Skeletal muscle tissue (tissue), 5 donors: ENCODE results near the gene NCOA1. TPM values are rescaled to one million over a fixed set of nuclear protein-coding genes. Genes with fewer than 3 reads are reported as not detected.

Experiments
- H3K27ac ChIP-seq: one replicate; pipeline ENCODE4 v1.7.0; 2013; ENCODE audit warnings: mild to moderate bottlenecking, low read depth, low read length, inconsistent platforms
- H3K27me3 ChIP-seq, 3 donors: one replicate each; pipeline ENCODE4 v1.7.0; 2013; ENCODE audit warnings: low read length in 3 of 3; ENCODE audit not compliant: control insufficient read depth in 3 of 3, insufficient read depth in 3 of 3
- H3K36me3 ChIP-seq, 3 donors: one replicate each; pipeline ENCODE4 v1.7.0; 2013; ENCODE audit warnings: low read length in 3 of 3; ENCODE audit not compliant: control insufficient read depth in 3 of 3, insufficient read depth in 3 of 3
- H3K4me1 ChIP-seq, 3 donors: one replicate each; pipeline ENCODE4 v1.7.0; 2013; ENCODE audit warnings: low read length in 3 of 3, mild to moderate bottlenecking in 3 of 3; ENCODE audit not compliant: control insufficient read depth in 3 of 3, insufficient read depth in 3 of 3
- H3K4me3 ChIP-seq, 3 donors: one replicate each; pipeline ENCODE4 v1.7.0; 2013; ENCODE audit warnings: low read length in 3 of 3
- H3K9ac ChIP-seq, 3 donors: one replicate each; pipeline ENCODE4 v1.7.0; 2013; ENCODE audit warnings: low read length in 3 of 3, mild to moderate bottlenecking in 3 of 3, moderate library complexity in 2 of 3, low read depth in 1 of 3
- H3K9me3 ChIP-seq, 3 donors: one replicate each; pipeline ENCODE4 v1.7.0; 2013; ENCODE audit warnings: low read length in 3 of 3; ENCODE audit not compliant: control insufficient read depth in 3 of 3
- small RNA-seq: library from RNA; depleted of rRNA; stranded (forward); fragments of <200 nt; gene quantifications from one replicate; pipeline ENCODE3, GENCODE V24; 2014
- total RNA-seq: library from RNA; depleted of rRNA; stranded (reverse); fragments of >200 nt; gene quantifications from one replicate; pipeline ENCODE4 v1.2.3, GENCODE V29; 2014
- donor health status: Osteomylitis.

NCOA1 gene
- total RNA-seq, 1 donor from 2014 or later = 150 TPM

GRCh38 chr2:24814516-24814915 lies 323.5 kb downstream of the NCOA1 start:
- H3K27me3 ChIP-seq = no peaks in the 10 kb centered on the region
- H3K9me3 ChIP-seq = no peaks in the 10 kb centered on the region
- H3K9ac ChIP-seq = no peak overlapping the region
- peaks cover 0 to 4% (median 0%) of the 10 kb centered on the region in 3 donors for H3K4me1 ChIP-seq
- H3K4me3 ChIP-seq = no peak overlapping the region
- H3K27ac ChIP-seq = no peak overlapping the region
- H3K36me3 ChIP-seq = peaks cover 0 to 8% (median 2%) of the 10 kb centered on the region in 3 donors

DNA sequence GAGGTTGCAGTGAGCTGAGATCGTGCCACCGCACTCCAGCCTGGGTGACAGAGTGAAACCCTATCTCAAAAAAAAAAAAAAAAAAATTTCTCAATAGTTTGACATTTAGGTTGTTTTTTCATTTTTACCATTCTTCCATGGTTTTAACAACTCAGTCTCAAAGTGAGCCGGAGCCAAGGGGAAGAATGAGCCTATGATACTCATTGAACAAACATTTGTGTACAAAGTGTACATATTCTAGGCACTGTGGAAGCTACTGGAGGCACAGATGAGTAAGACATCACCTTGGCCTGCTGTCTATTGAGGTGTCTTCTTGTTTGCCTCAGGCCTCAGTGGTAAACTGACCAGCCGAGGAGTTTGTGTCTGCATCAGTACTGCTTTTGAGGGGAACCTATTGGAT lies 324.1 kb downstream of the NCOA1 start:
- peaks cover under 1 to 11% (median 2%) of the 10 kb centered on the region in 3 donors for H3K36me3 ChIP-seq

DNA sequence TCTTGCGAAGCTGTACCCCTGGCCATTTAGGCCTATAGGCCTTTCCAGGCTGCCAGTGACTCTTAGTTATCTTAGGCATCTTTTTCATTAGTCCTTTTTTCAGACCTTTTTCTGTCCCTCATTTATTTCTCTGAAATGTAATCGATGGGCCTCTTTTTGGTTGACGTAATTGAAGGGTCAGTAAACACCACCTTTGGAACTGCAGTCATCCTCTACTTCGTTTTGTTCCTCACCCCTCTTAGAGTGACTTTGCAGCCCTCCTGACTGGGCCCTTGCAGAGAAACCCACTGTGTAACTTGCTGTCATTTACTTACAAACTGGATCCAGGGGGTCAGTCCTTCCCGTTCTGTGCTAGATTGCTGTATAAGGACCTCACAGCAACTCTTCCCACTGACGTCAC lies 325.4 kb downstream of the NCOA1 start:
- Histone ChIP-seq H3K9me3 (no peaks in the 10 kb centered on the region), H3K9ac (no peak overlapping the region), H3K27me3 (no peaks in the 10 kb centered on the region), H3K4me3 (no peak overlapping the region), H3K27ac (no peak overlapping the region), H3K4me1 (peaks cover 0 to 4% (median 0%) of the 10 kb centered on the region in 3 donors), H3K36me3 (peaks cover 4 to 20% (median 11%) of the 10 kb centered on the region in 3 donors)

More for the DNA sequence above, 324.1 kb downstream of the NCOA1 start:
- Histone ChIP-seq H3K4me3 (no peak overlapping the region), H3K27ac (no peak overlapping the region), H3K4me1 (peaks cover 0 to 4% (median 0%) of the 10 kb centered on the region in 3 donors), H3K9ac (no peak overlapping the region), H3K27me3 (no peaks in the 10 kb centered on the region), H3K9me3 (no peaks in the 10 kb centered on the region)

DNA sequence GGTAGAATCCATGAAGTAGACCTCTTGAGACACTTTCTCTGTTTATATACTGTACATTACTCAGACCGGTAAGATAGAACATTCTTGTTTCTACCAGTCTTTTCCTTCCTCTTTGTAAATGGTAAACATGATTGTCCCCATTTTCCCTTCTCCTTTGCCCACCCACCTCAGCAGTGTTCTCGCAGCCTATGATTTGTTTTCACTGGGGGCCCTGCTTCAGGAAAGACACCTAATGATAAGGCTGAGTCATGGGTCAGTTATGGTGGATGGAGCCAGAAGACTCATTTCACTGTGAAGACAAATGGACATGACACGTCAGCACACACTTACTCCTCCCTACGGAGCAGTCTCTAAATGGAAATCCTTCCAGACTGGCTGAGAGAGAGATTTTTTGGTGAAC lies 325.8 kb downstream of the NCOA1 start:
- peaks cover 0 to 4% (median 0%) of the 10 kb centered on the region in 3 donors for H3K4me1 ChIP-seq
- peaks cover 6 to 24% (median 16%) of the 10 kb centered on the region in 3 donors for H3K36me3 ChIP-seq
- no peaks in the 10 kb centered on the region for H3K9me3 ChIP-seq
- no peaks in the 10 kb centered on the region for H3K27me3 ChIP-seq
- H3K4me3 ChIP-seq = no peak overlapping the region
- no peak overlapping the region for H3K9ac ChIP-seq
- H3K27ac ChIP-seq = no peak overlapping the region

DNA sequence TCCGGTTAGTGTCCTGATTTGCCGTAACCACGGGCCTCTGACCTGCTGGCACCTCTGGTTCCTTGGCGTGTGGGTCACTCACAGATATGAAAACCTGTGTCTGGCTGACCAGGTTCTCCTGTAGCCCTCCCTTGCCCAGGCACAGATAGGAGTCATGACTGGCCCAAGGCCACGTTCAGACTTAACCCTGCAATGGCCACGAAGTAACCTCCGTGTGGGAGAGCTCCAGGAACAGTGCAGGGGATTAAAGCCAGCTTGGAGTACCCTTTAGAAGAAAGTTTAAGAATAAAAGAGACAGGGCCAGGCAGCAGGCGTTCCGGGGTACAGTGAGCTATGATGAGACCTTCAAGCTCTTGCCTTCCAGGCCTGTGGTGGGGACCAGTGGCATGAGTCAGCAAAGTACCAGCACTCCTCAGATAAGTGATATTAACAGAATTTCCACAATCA lies 327.7 kb downstream of the NCOA1 start:
- no peak overlapping the region for H3K9ac ChIP-seq
- H3K4me1 ChIP-seq = peaks cover 0 to 4% (median 0%) of the 10 kb centered on the region in 3 donors
- peaks cover 7 to 24% (median 16%) of the 10 kb centered on the region in 3 donors for H3K36me3 ChIP-seq
- no peaks in the 10 kb centered on the region for H3K9me3 ChIP-seq
- H3K4me3 ChIP-seq = no peak overlapping the region
- H3K27me3 ChIP-seq = no peaks in the 10 kb centered on the region
- H3K27ac ChIP-seq = no peak overlapping the region

GRCh38 chr2:24819442-24820174 lies 328.6 kb downstream of the NCOA1 start:
- no peak overlapping the region for H3K4me3 ChIP-seq
- H3K9me3 ChIP-seq = no peaks in the 10 kb centered on the region
- H3K36me3 ChIP-seq = peaks cover 7 to 24% (median 16%) of the 10 kb centered on the region in 3 donors
- H3K4me1 ChIP-seq = no peaks in the 10 kb centered on the region
- no peak overlapping the region for H3K9ac ChIP-seq
- H3K27me3 ChIP-seq = no peaks in the 10 kb centered on the region
- no peak overlapping the region for H3K27ac ChIP-seq

- Histone ChIP-seq H3K4me1 (no peaks in the 10 kb centered on the region), H3K9ac (no peak overlapping the region), H3K9me3 (no peaks in the 10 kb centered on the region), H3K36me3 (peaks cover 7 to 24% (median 16%) of the 10 kb centered on the region in 3 donors), H3K27me3 (no peaks in the 10 kb centered on the region), H3K27ac (no peak overlapping the region), H3K4me3 (no peak overlapping the region)
Observed at GRCh38 chr2:24820175-24820513, 329.1 kb downstream of the NCOA1 start.

Small RNAs within 50 kb of the gene (small RNA-seq; reads per million reads assigned to genes)
- gene RNA5SP88 (not detected), gene RNU6-936P (not detected)

Other genes with a start within 250 kb of the NCOA1 start
- 17.2 TPM for gene ITSN2, start 130.7 kb upstream of the NCOA1 start, total RNA-seq